Retina (tissue), 1 donor: ENCODE results near the gene SLC66A1.

ENCODE experiments used
- DNase-seq: peaks from one replicate; pipeline ENCODE4 v3.0.0-alpha.2; 2016

The SLC66A1 gene

DNA sequence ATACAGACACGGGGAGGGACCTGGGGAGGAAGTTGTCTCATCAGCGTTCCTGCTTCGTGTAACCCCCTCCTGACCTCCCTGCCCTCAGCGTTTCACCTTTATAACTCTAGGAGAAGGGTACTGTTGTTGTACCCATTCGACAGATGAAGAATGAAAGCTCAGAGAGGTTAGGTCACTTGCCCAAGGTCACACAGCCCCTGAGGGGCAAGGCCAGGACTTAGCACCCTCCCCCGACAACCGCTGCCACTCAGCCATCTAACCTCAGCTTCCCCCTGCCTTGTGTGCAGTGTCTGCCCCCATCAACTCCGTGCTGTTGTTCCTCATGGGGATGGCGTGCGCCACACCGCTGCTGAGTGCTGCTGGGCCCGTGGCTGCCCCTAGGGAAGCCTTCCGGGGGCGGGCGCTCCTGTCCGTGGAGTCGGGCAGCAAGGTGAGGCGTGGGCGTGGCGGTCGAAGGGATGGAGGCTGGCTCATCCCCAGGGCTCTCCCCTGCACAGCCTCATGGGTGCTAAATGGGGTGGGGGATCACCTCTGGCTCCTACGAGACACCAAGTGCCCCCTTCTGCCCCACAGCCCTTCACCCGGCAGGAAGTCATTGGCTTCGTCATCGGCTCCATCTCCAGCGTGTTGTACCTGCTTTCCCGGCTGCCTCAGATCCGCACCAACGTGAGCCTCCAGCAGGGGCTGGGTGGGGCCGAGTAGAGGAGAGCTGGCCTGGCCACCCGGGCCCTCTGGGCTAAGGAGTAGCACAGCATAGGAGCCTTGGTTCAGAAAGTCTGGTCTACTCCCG lies 14.0 kb downstream of the SLC66A1 start:
- no peak for DNase-seq

DNA sequence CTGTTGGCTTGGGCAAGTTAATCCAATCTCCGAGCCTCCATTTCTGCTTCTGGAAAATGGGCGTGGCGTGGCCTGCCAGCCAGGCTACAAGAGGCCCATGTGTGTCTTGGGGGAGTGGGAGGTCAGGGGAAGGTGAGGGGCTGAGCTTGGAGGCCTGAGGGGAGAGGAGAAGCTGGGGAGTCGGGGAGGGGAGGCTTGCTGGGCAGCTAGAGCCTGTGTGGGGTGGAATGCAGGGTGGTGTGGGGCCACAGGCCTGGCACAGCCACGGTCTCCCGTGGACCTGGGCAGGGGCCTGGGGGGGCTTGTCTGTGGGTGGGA lies 14.6 kb downstream of the SLC66A1 start:
- DNase-seq, result no peak

- no peak for DNase-seq
Measured at GRCh38 chr1:19327301-19327700, 15.2 kb downstream of the SLC66A1 start.

- no peak for DNase-seq
Measured at GRCh38 chr1:19327736-19328135, 15.6 kb downstream of the SLC66A1 start.

DNA sequence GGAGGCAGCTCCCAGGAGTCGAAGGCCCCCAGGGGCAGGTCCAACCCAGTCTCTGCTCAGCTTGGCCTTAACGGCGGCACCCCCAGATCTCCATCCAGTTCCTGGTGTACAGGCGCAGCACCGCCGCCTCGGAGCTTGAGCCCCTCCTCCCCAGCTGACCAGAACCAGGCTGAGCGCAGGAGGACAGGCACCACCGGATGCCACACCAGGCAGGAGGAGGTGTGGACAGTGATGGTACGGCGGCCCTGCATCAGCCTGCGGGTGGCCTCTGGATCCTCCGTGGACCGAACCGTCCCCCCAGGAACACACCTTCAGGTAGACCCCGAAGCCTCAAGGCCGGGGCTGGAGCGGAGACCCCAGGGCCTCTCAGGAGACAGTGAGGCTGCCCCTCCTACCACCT lies 16.4 kb downstream of the SLC66A1 start:
- no peak for DNase-seq

GRCh38 chr1:19329188-19329587 lies 17.1 kb downstream of the SLC66A1 start:
- DNase-seq, result no peak

DNA sequence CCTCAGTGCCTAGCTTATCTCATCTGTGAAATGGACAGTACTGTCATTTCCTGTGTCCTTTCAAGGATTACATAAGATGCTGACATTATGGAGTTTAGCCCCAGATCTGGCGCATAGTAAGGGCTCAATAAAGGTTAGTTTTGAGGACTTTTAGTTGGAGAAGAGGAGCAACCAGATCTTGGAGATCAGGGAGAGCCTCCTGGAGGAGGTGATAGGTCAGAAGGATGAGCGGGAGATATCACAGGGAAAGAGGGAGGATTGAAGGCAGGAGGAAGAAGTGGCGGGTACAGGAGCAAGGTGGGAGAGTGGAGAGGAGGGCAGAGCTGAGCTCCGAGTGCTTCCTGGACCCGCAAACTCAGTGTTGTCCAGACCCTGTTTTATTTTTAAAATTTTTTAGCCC lies 17.5 kb downstream of the SLC66A1 start:
- DNase-seq, result no peak

DNA sequence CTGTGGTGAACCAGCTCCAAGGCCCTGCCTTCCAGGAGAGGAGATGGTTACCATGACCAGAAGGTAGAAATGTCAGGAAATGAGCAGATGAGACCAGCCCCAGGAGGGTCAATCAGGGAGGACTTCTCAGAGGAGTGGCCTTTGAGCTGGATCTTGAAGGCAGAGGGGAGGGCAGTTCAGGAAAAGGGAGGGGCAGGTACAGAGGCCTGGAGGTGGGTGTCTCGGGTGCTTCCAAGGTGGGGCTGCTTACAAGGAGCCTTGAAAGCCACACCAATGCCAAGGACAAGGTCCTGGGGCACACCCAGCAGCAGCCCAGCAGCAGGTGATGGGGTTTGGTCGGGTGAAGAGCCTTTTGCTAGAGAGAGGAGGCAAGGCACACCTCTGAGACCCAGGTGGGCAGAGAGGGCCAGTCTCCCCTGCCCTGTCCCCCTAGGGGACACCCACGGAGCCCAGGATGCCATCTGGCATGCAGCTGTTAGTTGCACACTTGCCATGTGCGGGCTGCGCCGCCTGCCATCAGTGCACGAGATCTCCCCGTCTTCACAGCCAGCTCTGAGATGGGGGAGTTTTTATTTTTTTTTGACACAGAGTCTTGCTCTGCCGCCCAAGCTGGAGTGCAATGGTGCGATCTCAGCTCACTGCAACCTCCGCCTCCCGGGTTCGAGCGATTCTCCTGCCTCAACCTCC lies 18.5 kb downstream of the SLC66A1 start:
- no peak for DNase-seq

GRCh38 chr1:19331262-19331878 lies 19.2 kb downstream of the SLC66A1 start:
- DNase-seq, result no peak

- DNase-seq, result no peak
Measured at GRCh38 chr1:19332832-19333231, 20.7 kb downstream of the SLC66A1 start.

DNA sequence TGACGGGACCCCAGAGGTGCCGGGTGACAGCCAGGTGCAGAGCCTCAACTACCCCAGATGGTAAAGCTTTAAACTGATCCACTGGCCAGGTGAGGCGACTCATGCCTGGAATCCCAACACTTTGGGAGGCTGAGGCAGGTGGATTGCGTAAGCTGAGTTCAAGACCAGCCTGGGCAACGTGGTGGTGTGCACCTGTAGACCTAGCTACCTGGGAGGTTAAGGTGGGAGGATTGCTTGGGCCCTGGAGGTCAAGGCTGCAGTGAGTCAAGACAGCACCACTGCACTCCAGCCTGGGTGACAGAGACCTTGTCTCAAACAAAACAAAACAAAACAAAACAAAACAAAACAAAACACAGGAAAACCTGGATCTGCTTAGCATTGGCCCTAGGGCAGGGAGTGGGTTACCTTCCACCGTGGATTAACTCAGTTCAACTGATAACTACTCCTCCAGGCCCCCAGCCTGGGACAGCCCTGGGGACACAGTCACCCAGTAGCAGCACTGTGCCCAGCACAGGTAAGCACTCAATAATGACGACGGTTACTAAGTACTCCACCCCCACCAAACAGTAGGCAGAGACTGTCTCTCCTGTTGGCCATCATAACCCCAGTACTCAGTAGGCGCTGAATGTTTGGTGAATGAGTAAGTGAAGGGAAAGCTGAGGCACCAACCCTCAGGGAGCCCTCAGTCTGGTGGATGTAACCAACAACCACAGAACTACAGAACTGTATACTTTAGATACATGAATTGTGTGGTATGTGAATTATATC lies 21.6 kb downstream of the SLC66A1 start:
- no peak for DNase-seq

GRCh38 chr1:19336543-19336942 lies 24.4 kb downstream of the SLC66A1 start:
- DNase-seq, result no peak

- no peak for DNase-seq
Measured at GRCh38 chr1:19337289-19337688, 25.2 kb downstream of the SLC66A1 start.

- DNase-seq, result peak; percentile 64
Measured at GRCh38 chr1:19338323-19338762, 26.2 kb downstream of the SLC66A1 start.

DNA sequence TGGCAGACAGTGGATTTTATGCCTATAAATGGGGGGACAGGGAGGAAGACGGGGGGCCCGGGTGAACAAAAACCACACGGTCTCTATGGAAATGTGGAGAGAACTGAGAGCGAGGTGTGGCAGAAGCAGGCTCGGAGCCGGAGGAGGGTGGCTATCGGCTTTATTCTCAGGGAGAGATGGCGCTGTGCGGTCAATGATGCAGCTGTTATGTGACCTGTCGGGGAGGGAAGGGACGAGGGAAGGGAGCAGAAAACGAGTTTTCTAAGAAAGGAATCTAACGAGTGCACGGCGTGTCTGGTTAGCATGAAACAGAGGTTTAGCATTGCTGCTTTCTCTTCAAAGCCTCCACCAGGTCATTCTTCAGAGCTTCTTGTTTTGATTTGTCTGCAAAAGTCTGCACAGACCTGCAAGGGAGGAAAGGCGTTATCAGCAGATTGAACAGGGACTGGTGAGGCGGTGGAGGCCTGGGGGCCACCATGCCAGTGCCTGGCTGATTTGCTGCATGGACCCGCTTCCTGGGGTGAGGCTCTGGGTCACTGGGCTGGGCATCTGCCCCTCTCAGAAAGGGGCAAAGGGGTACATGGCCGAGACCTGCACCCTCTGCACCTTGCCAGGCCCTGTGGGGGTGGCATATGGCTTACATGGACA lies 27.2 kb downstream of the SLC66A1 start:
- DNase-seq, result peak; percentile 43

DNA sequence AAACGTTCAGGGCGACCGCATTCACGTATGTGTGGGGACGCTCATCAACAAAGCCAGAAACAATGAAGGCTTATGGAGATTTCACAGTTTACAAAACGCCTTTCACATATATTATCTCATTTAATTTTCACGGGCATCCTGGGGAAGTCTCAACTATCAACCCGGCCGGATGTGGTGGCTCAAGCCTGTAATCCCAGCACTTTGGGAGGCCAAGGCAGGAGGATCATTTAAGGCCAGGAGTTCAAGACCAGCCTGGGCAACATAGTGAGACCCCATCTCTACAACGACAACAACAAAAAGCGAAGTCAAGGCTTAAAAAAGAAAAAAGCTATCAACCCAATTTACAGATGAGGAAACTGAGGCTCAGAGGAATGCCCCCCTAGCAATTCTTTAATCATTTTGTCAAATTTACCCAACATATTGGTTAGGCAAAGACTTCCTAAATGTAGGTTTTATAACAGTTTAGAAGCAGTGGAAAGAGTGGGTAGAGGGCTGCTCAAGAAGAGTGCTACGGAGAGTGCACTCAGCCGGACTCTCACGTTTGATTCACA lies 28.3 kb downstream of the SLC66A1 start:
- no peak for DNase-seq

DNA sequence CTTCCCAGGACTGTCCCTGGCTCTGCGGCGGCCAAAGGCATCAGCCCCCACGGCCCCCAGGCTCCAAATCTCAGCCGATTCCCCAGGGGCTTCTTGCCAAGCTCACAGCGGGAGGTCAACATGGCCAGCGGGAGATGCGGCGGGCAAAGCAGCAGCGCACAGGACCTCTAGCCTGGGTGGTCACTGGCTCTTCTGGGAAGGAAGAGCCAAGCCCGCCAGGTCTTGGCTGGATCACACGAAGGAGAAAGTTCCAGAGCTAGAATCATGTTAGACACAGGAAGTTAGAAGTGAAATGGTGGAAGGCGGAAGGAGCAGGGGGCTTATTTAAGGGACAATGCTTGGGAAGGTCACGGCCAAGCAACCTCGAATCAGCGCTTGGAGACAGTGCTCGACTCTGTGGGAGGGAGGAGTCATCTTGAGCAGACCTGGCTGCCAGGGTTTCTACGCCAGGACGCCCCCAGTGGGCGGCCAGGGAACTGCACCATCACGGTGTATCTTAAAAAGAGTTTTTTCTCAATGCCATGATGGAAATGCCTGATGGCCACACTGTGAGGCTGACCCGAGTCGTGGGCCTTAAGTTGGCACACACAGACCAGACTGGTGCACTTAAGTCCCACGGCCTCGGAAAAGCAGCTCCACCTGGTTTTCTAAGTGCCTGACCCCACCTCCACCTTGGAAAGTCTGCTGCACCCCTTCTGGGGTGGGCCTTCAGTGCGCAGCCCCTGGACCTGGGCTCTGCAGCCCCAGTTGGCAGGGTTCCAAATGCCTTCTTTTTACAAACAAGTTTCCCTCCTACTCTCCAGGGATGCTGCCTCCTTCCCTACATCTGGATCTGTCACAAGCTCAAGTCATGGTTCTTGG lies 29.3 kb downstream of the SLC66A1 start:
- DNase-seq, result peak; percentile 82

DNA sequence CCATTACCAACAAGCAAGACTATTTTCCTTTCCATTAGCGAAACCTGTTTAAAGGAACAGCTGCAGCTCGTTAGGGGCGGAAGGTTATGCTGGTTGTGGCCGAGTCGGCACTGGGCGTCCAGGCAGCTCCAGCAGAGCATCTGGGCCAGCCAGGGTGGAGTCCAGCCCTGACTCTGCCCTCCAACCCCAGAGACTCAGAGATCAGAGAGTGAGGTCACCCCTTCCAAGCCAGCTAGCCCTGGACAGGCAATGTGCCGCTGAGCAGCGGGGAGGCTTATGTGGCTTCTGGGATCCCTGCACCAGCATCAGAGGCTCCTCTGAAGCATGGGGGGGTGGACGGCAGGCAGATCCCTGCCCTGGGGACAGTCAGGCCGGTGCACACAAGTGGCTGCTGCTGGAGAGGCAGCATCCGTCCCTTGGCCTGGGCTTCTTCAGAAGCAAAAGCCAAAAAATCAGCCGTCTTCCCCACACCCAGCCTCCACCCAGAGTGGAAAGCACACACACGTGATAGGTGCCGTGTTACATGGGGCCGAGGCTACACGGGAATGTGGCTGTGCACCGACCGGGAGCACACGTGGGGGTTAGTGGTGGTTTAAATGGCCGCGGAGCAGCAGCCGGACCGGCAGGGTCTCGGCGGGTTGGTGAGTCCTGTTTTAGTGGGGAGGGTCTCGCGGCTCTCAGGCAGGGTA lies 30.1 kb downstream of the SLC66A1 start:
- DNase-seq, result no peak

DNA sequence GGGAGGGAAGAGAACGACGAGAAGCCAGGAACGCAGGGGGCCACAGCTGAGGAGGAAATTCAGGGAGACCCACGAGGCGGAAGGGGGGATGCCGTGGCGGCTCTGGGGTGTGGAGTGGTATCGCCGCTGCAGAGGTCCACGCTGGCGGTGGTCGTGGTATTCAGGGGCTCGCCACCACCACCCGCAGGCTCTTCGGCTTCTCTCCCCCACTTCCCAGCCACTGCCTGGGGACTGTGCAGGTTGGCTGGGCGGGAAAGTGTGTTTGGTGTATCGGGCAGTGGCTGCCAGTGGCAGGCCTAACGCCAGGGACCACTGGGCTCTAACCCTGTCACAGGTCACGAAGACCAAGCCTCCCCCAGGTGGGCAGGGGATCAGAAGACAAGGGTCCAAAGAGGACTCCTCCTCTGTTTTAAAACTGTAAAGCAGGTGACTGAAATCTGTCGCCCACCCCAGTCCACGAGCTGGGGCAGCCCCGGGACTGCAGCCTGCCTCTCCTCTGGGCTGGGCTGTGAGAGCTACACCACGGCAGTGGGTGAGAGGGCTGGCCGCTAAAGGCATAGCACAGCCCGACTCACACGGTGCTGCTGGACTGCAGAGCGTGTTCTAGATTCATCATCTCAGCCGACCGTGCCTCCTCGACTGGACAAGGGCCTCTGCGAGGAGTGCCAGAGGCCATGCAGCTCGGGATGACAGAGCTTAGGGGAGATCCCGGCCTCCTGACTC lies 30.9 kb downstream of the SLC66A1 start:
- no peak for DNase-seq
